H9 (cell line): ENCODE measurements around the gene MADCAM1. TPM values are rescaled to one million over a fixed set of nuclear protein-coding genes. Genes with fewer than 3 reads are reported as not detected.

ENCODE experiments used
- DNase-seq: peaks from one replicate; pipeline ENCODE4 v3.0.0-alpha.2; 2017
- H2AFZ ChIP-seq: one replicate; pipeline ENCODE4 v1.6.1; 2013; ENCODE audit warnings: mild to moderate bottlenecking, low read length, control low read depth, moderate library complexity
- H2AK5ac ChIP-seq: 2 replicates; pipeline ENCODE4 v1.6.1; 2013; ENCODE audit warnings: low read length, control low read depth, mixed read lengths; ENCODE audit not compliant: insufficient read length
- H2BK120ac ChIP-seq: one replicate; pipeline ENCODE4 v1.6.1; 2013; ENCODE audit warnings: low read depth, mild to moderate bottlenecking, low read length, control low read depth, inconsistent platforms; ENCODE audit not compliant: poor library complexity, severe bottlenecking
- H2BK12ac ChIP-seq: 2 replicates; pipeline ENCODE4 v1.6.1; 2013; ENCODE audit warnings: low read length, control low read depth, mixed read lengths, low read depth; ENCODE audit not compliant: insufficient read length
- H2BK15ac ChIP-seq: 2 replicates; pipeline ENCODE4 v1.6.1; 2013; ENCODE audit warnings: low read depth, low read length, control low read depth
- H2BK20ac ChIP-seq: one replicate; pipeline ENCODE4 v1.6.1; 2013; ENCODE audit warnings: low read depth, mild to moderate bottlenecking, low read length, control low read depth, inconsistent platforms; ENCODE audit not compliant: poor library complexity, severe bottlenecking
- H2BK5ac ChIP-seq: 2 replicates; pipeline ENCODE4 v1.6.1; 2013; ENCODE audit warnings: low read length, control low read depth, mixed read lengths; ENCODE audit not compliant: insufficient read length
- H3K14ac ChIP-seq: 2 replicates; pipeline ENCODE4 v1.6.1; 2013; ENCODE audit warnings: low read length, control low read depth; ENCODE audit not compliant: insufficient read depth
- H3K18ac ChIP-seq: 2 replicates; pipeline ENCODE4 v1.6.1; 2013; ENCODE audit warnings: low read depth, mild to moderate bottlenecking, mixed read lengths, low read length, control low read depth; ENCODE audit not compliant: insufficient read length
- H3K23ac ChIP-seq: 2 replicates; pipeline ENCODE4 v1.6.1; 2013; ENCODE audit warnings: low read length, control low read depth, mixed read lengths, low read depth; ENCODE audit not compliant: insufficient read length
- H3K23me2 ChIP-seq: 2 replicates; pipeline ENCODE4 v1.6.1; 2013; ENCODE audit warnings: low read depth, mild to moderate bottlenecking, mixed read lengths, low read length, control low read depth; ENCODE audit not compliant: insufficient read length, poor library complexity, severe bottlenecking
- H3K27ac ChIP-seq: 2 replicates; pipeline ENCODE4 v1.5.1; 2013; ENCODE audit warnings: low read length, control low read depth, mixed read lengths, low read depth; ENCODE audit not compliant: insufficient read length
- H3K27me3 ChIP-seq: 2 replicates; pipeline ENCODE4 v1.6.1; 2013; ENCODE audit warnings: low read length, control low read depth, inconsistent platforms; ENCODE audit not compliant: insufficient read depth
- H3K4ac ChIP-seq: 2 replicates; pipeline ENCODE4 v1.6.1; 2013; ENCODE audit warnings: low read depth, mild to moderate bottlenecking, control low read depth, inconsistent platforms, low read length, moderate library complexity
- H3K4me1 ChIP-seq: 2 replicates; pipeline ENCODE4 v1.6.1; 2013; ENCODE audit warnings: low read length, control low read depth, inconsistent platforms; ENCODE audit not compliant: insufficient read depth
- H3K4me2 ChIP-seq: 2 replicates; pipeline ENCODE4 v1.6.1; 2013; ENCODE audit warnings: low read length, control low read depth, mixed read lengths; ENCODE audit not compliant: insufficient read length, insufficient read depth
- H3K56ac ChIP-seq: 2 replicates; pipeline ENCODE4 v1.6.1; 2013; ENCODE audit warnings: low read depth, mild to moderate bottlenecking, mixed read lengths, low read length, control low read depth; ENCODE audit not compliant: insufficient read length
- H3K79me1 ChIP-seq: 2 replicates; pipeline ENCODE4 v1.6.1; 2013; ENCODE audit warnings: low read depth, mild to moderate bottlenecking, moderate library complexity, low read length, control low read depth, inconsistent platforms; ENCODE audit not compliant: insufficient read depth, poor library complexity, severe bottlenecking
- H3K79me2 ChIP-seq: 2 replicates; pipeline ENCODE4 v1.6.1; 2013; ENCODE audit warnings: low read length, control low read depth, inconsistent platforms; ENCODE audit not compliant: insufficient read depth
- H3K9ac ChIP-seq: 2 replicates; pipeline ENCODE4 v1.6.1; 2013; ENCODE audit warnings: low read length, control low read depth, mixed read lengths; ENCODE audit not compliant: insufficient read length; ENCODE audit errors: extremely low read depth
- H3K9me3 ChIP-seq: one replicate; pipeline ENCODE4 v1.6.1; 2013; ENCODE audit warnings: low read depth, low read length, inconsistent platforms; ENCODE audit not compliant: control insufficient read depth
- H3T11ph ChIP-seq: one replicate; pipeline ENCODE4 v1.6.1; 2013; ENCODE audit warnings: mild to moderate bottlenecking, low read length, control low read depth, inconsistent platforms
- H4K20me1 ChIP-seq: one replicate; pipeline ENCODE4 v1.6.1; 2013; ENCODE audit not compliant: control insufficient read depth, insufficient read length, insufficient read depth
- H4K5ac ChIP-seq: 2 replicates; pipeline ENCODE4 v1.6.1; 2013; ENCODE audit warnings: low read depth, mild to moderate bottlenecking, mixed read lengths, low read length, control low read depth; ENCODE audit not compliant: insufficient read length
- H4K8ac ChIP-seq: replicated peaks from 2 replicates; pipeline ENCODE4 v1.6.1; 2013; ENCODE audit warnings: low read length, control low read depth, mixed read lengths, low read depth; ENCODE audit not compliant: insufficient read length
- H4K91ac ChIP-seq: 2 replicates; pipeline ENCODE4 v1.6.1; 2013; ENCODE audit warnings: low read depth, mild to moderate bottlenecking, moderate library complexity, mixed read lengths, low read length, control low read depth; ENCODE audit not compliant: insufficient read length
- H3K27ac Mint-ChIP-seq, 3 experiments: 2 replicates in 2 of 3; 3 replicates in 1 of 3; pipeline ENCODE4 v1.8.0; 2020 to 2021; ENCODE audit warnings: mixed read lengths in 3 of 3, mild to moderate bottlenecking in 1 of 3, moderate library complexity in 1 of 3
- H3K27me3 Mint-ChIP-seq: 2 replicates; pipeline ENCODE4 v1.8.0; 2021; ENCODE audit warnings: low read depth, mild to moderate bottlenecking, moderate library complexity, mixed read lengths
- H3K36me3 Mint-ChIP-seq, 3 experiments: 2 replicates in 2 of 3; 3 replicates in 1 of 3; pipeline ENCODE4 v1.8.0; 2020 to 2021; ENCODE audit warnings: low read depth in 3 of 3, mixed read lengths in 3 of 3; ENCODE audit not compliant: insufficient read depth in 1 of 3
- H3K4me1 Mint-ChIP-seq, 2 experiments: 2 replicates each; pipeline ENCODE4 v1.8.0; 2020; ENCODE audit warnings: mixed read lengths in 2 of 2
- H3K4me3 Mint-ChIP-seq, 2 experiments: 2 replicates in 1 of 2; 3 replicates in 1 of 2; pipeline ENCODE4 v1.8.0; 2020 to 2021; ENCODE audit warnings: mild to moderate bottlenecking in 2 of 2, mixed read lengths in 2 of 2, moderate library complexity in 1 of 2
- H3K9me3 Mint-ChIP-seq, 2 experiments: 2 replicates in 1 of 2; 3 replicates in 1 of 2; pipeline ENCODE4 v1.8.0; 2020; ENCODE audit warnings: mild to moderate bottlenecking in 2 of 2, mixed read lengths in 2 of 2, moderate library complexity in 1 of 2
- WGBS: extraction: QIAGEN DNeasy Blood & Tissue Kit; methylation state at CpG from one replicate; pipeline ENCODE4 v1.1.7; 2013; ENCODE audit warnings: missing lambda C conversion rate, low lambda C conversion rate, mixed read lengths; ENCODE audit not compliant: insufficient read length; ENCODE audit errors: extremely low coverage; 5-methylcytosine and 5-hydroxymethylcytosine counted together
- total RNA-seq: library from RNA; stranded (reverse); gene quantifications from 2 replicates; pipeline ENCODE4 v1.2.1, GENCODE V29; 2021
- TF ChIP-seq, protein P1 (sequence below): fragments of 200-600 bp; sonication (generic); conservative IDR thresholded peaks from 3 replicates; pipeline ENCODE4 v1.8.0; 2021; ENCODE audit warnings: antibody characterized with exemption, mild to moderate bottlenecking

Gene MADCAM1
- total RNA-seq, 1 experiment from 2014 or later, result 1.2 TPM

DNA sequence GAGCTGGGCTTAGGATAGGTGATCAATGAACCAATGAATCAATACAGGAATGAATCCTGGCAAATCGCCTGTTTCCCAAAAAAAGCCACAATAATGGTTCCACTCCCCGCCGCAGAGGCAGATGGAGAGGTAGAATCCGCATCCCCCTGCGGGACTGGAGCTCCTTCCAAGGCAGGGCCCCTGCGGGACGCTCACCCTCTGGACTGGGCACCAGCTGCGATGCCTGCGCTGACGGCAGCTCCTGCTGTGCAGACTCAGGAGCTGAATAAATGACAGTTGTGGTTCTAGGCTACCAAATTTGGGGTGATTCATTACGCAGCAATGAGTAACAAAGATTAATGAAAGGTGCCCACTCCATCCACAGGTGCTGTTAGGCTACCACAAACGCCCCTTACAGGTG lies 26.4 kb downstream of the MADCAM1 start:
- no peak overlapping the region for H2BK120ac ChIP-seq
- Mint-ChIP-seq H3K4me1 (peaks cover 6 to 15% of the 10 kb centered on the region in 2 experiments), H3K27me3 (peaks cover 41% of the 10 kb centered on the region), H3K9me3 (no peaks in the 10 kb centered on the region; a peak in 1 of 5 replicates), H3K27ac (no peak overlapping the region), H3K36me3 (peaks cover 3 to 9% (median 3%) of the 10 kb centered on the region in 3 experiments; a peak in 5 of 7 replicates), H3K4me3 (no peak overlapping the region)
- no peaks in the 10 kb centered on the region for H4K20me1 ChIP-seq
- no peak overlapping the region for H3K23ac ChIP-seq
- H3K9me3 ChIP-seq, result no peaks in the 10 kb centered on the region
- no peak overlapping the region for H4K91ac ChIP-seq
- H2BK20ac ChIP-seq, result no peak overlapping the region
- TF ChIP-seq, protein P1, sequence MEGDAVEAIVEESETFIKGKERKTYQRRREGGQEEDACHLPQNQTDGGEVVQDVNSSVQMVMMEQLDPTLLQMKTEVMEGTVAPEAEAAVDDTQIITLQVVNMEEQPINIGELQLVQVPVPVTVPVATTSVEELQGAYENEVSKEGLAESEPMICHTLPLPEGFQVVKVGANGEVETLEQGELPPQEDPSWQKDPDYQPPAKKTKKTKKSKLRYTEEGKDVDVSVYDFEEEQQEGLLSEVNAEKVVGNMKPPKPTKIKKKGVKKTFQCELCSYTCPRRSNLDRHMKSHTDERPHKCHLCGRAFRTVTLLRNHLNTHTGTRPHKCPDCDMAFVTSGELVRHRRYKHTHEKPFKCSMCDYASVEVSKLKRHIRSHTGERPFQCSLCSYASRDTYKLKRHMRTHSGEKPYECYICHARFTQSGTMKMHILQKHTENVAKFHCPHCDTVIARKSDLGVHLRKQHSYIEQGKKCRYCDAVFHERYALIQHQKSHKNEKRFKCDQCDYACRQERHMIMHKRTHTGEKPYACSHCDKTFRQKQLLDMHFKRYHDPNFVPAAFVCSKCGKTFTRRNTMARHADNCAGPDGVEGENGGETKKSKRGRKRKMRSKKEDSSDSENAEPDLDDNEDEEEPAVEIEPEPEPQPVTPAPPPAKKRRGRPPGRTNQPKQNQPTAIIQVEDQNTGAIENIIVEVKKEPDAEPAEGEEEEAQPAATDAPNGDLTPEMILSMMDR, result no peak
- no peak overlapping the region for H3K9ac ChIP-seq
- no peaks in the 10 kb centered on the region for H3K4me1 ChIP-seq
- no peak overlapping the region for H3K18ac ChIP-seq
- no CpG with 5 or more reads among the region's 12 CpGs for WGBS
- no peak overlapping the region for H3K27ac ChIP-seq
- no peak overlapping the region for H3K14ac ChIP-seq
- H3K4ac ChIP-seq, result no peak overlapping the region
- no peak overlapping the region for H3K4me2 ChIP-seq
- no peak overlapping the region for H2BK5ac ChIP-seq
- H3K79me2 ChIP-seq, result no peaks in the 10 kb centered on the region
- no peak overlapping the region for H3T11ph ChIP-seq
- no peak overlapping the region for H4K8ac ChIP-seq
- no peak overlapping the region for H2BK12ac ChIP-seq
- DNase-seq, result no peak
- H2AFZ ChIP-seq, result no peak overlapping the region
- no peaks in the 10 kb centered on the region for H3K79me1 ChIP-seq
- H2BK15ac ChIP-seq, result no peak overlapping the region
- no peaks in the 10 kb centered on the region for H3K27me3 ChIP-seq
- H3K23me2 ChIP-seq, result peaks cover 5% of the 10 kb centered on the region
- no peak overlapping the region for H4K5ac ChIP-seq
- H3K56ac ChIP-seq, result no peak overlapping the region
- no peak overlapping the region for H2AK5ac ChIP-seq
